GM23248 (cell line): ENCODE results near the gene H3-3A.

Source experiments
- EZH2 ChIP-seq: fragments of 200-600 bp; sonication (generic); IDR thresholded peaks from 2 replicates; pipeline ENCODE4 v1.6.1; 2018; ENCODE audit warnings: antibody characterized with exemption, mild to moderate bottlenecking; ENCODE audit not compliant: insufficient read depth, poor library complexity, severe bottlenecking
- EZH2phosphoT487 ChIP-seq: fragments of 200-600 bp; sonication (generic); IDR thresholded peaks from 2 replicates; pipeline ENCODE4 v1.6.1; 2018; ENCODE audit warnings: antibody characterized with exemption, moderate library complexity, mild to moderate bottlenecking, low read depth; ENCODE audit not compliant: insufficient read depth

DNA sequence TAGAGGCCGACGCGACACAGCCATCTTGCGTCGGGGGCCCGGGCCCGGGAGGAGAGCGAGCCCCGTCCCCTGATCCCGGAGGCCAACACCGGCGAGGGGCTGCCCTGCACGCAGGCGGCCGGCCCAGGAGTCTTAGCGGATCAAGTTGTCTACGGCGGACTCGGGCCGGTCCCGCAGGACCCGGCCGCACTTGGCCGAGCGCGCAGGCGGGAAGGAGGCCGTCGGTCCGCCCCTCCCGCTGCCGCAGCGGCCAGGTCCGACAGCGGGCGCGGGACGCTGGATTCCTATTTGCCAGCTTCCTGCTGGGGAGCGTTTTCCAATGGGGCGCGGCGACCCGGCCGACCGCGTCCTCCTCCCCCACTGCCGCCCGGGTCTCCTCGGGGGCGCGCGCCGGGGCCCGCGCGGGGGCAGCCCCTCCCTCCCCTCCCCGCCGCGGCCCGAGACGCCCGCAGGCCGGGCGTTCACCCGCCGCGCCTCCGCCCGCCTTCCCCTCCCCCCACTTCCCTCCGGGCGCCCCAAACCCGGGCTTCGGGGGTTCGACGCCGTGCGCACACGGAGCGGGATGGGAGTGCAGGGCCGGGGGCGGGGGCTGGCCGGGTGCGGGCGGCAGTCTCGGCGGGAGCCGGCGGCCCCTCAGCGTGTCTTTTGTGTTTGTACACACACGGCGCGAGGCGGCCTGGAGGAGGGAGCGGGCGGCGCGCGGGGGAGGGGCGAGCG, 517 bp upstream of the H3-3A start:
- TF ChIP-seq EZH2phosphoT487, result no peak
- TF ChIP-seq EZH2, result no peak
